ENCODE measurements around the gene ELOF1.

DNA sequence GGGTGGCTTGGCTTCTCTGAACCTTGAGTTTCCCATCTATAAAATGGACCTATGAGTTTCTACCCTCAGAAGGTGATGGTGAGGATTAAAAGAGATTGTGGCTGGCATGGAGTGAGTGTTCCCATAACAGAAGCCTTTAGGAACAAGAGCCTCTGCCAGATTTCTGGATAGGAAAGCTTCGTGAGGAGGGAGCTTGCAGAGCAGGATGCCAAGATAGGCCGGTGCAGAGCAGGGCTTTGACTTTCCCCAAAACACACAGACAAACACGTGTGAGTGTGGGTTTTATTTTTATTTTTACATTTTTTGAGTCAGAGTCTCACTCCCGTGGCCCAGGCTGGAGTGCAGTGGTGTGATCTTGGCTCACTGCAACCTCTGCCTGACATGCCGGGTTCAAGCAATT, 24.1 kb downstream of the ELOF1 start:
- no peak for TF ChIP-seq POLR2A (IDR thresholded peaks at IDR 0.05)
- TF ChIP-seq, protein P1, sequence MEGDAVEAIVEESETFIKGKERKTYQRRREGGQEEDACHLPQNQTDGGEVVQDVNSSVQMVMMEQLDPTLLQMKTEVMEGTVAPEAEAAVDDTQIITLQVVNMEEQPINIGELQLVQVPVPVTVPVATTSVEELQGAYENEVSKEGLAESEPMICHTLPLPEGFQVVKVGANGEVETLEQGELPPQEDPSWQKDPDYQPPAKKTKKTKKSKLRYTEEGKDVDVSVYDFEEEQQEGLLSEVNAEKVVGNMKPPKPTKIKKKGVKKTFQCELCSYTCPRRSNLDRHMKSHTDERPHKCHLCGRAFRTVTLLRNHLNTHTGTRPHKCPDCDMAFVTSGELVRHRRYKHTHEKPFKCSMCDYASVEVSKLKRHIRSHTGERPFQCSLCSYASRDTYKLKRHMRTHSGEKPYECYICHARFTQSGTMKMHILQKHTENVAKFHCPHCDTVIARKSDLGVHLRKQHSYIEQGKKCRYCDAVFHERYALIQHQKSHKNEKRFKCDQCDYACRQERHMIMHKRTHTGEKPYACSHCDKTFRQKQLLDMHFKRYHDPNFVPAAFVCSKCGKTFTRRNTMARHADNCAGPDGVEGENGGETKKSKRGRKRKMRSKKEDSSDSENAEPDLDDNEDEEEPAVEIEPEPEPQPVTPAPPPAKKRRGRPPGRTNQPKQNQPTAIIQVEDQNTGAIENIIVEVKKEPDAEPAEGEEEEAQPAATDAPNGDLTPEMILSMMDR (IDR thresholded peaks at IDR 0.05): no peak
